Measurements from ENCODE around the gene DMKN. TPM values are rescaled to one million over a fixed set of nuclear protein-coding genes. Genes with fewer than 3 reads are reported as not detected.

DMKN gene
- total and polyA plus RNA-seq, 4 donors: 79.0 to 278 (median 106) TPM

- DNase-seq (peak; percentile 82 to 87 (median 82)), ATAC-seq (ENCODE audit: insufficient read depth, low FRiP score) (peak; percentile 77)
- Histone ChIP-seq H3K9me3 (ENCODE audit: control insufficient read depth in 4 of 4, insufficient read depth in 3 of 4, low read length in 3 of 4) (no peaks in the 10 kb centered on the region), H3K27me3 (ENCODE audit: control insufficient read depth in 3 of 3, insufficient read depth in 3 of 3, low read length in 2 of 3) (peaks cover 0 to 12% (median 7%) of the 10 kb centered on the region in 3 donors), H3K4me3 (peak overlapping the region; percentile 32), H3K9ac (ENCODE audit: insufficient read depth in 1 of 2, low read length in 2 of 2) (peak overlapping the region; percentile 84 to 93), H3K4me1 (ENCODE audit: control insufficient read depth in 5 of 5, insufficient read depth in 5 of 5, low read length in 5 of 5) (peaks cover 0 to 13% (median 0%) of the 10 kb centered on the region in 5 donors), H3K27ac (ENCODE audit: low read depth in 1 of 2, low read length in 1 of 2) (peak overlapping the region in 1 of 2 donors; percentile 87), H3K36me3 (ENCODE audit: control insufficient read depth in 4 of 4, insufficient read depth in 4 of 4, low read length in 4 of 4) (no peaks in the 10 kb centered on the region)
- WGBS, 2 donors: 0 to 1% methylated on average over 39 of the region's 39 CpGs
- TF ChIP-seq CTCF (IDR thresholded peaks at IDR 0.05; ENCODE audit: control extremely low read depth, extremely low read depth): peak; percentile 63
Observed at GRCh38 chr19:35509861-35510625, 3.4 kb downstream of the DMKN start.

DNA sequence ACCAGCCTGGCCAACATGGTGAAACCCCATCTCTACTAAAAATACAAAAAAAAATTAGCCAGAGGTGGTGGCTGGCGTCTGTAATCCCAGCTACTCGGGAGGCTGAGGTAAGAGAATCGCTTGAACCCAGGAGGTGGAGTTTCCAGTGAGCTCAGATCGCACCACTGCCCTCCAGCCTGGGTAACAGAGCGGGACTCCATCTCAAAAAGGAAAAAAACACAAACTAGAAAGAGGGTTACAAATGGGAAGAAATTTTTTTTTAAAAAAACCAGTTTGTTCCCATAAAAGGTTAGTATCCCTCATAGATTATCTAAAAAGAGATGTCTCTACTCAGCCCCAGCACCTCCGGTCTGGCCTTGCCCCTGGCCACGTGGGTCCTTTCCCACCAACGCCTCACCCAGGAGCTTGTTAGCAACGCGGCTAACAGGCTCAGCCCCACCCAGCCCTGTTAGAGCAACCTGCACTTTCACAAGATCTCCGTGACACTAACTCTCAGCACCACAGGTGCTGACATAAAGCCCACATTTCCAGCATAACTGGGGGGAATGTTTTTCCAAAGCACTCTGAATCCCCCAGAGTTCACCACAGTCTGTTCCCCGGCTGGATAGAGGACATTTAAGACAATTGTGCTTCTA, 4.3 kb downstream of the DMKN start:
- H3K27ac ChIP-seq (ENCODE audit: low read depth in 1 of 2, low read length in 1 of 2): peak overlapping the region in 1 of 2 donors; percentile 87
- H3K27me3 ChIP-seq (ENCODE audit: control insufficient read depth in 3 of 3, insufficient read depth in 3 of 3, low read length in 2 of 3): peaks cover 0 to 12% (median 7%) of the 10 kb centered on the region in 3 donors
- TF ChIP-seq CTCF (IDR thresholded peaks at IDR 0.05; ENCODE audit: control extremely low read depth, extremely low read depth): no peak
- H3K9me3 ChIP-seq (ENCODE audit: control insufficient read depth in 4 of 4, insufficient read depth in 3 of 4, low read length in 3 of 4): no peaks in the 10 kb centered on the region
- H3K9ac ChIP-seq (ENCODE audit: insufficient read depth in 1 of 2, low read length in 2 of 2): peak overlapping the region; percentile 84 to 93
- ATAC-seq (ENCODE audit: insufficient read depth, low FRiP score) (no peak), DNase-seq (peak; percentile 25 to 47 (median 43))
- H3K4me1 ChIP-seq (ENCODE audit: control insufficient read depth in 5 of 5, insufficient read depth in 5 of 5, low read length in 5 of 5): peaks cover 0 to 13% (median 0%) of the 10 kb centered on the region in 5 donors
- H3K4me3 ChIP-seq: no peak overlapping the region
- H3K36me3 ChIP-seq (ENCODE audit: control insufficient read depth in 4 of 4, insufficient read depth in 4 of 4, low read length in 4 of 4): no peaks in the 10 kb centered on the region
- WGBS, 2 donors: 24 to 29% methylated on average over 12 of the region's 12 CpGs

- 89 to 92% methylated on average over 3 of the region's 3 CpGs for WGBS, 2 donors
- ATAC-seq (ENCODE audit: insufficient read depth, low FRiP score) (no peak), DNase-seq (no peak)
- Histone ChIP-seq H3K4me3 (no peak overlapping the region), H3K36me3 (ENCODE audit: control insufficient read depth in 4 of 4, insufficient read depth in 4 of 4, low read length in 4 of 4) (no peaks in the 10 kb centered on the region), H3K4me1 (ENCODE audit: control insufficient read depth in 5 of 5, insufficient read depth in 5 of 5, low read length in 5 of 5) (peaks cover 0 to 10% (median 0%) of the 10 kb centered on the region in 5 donors), H3K9ac (ENCODE audit: insufficient read depth in 1 of 2, low read length in 2 of 2) (no peak overlapping the region), H3K27ac (ENCODE audit: low read depth in 1 of 2, low read length in 1 of 2) (no peak overlapping the region), H3K27me3 (ENCODE audit: control insufficient read depth in 3 of 3, insufficient read depth in 3 of 3, low read length in 2 of 3) (peaks cover 0 to 12% (median 7%) of the 10 kb centered on the region in 3 donors), H3K9me3 (ENCODE audit: control insufficient read depth in 4 of 4, insufficient read depth in 3 of 4, low read length in 3 of 4) (no peaks in the 10 kb centered on the region)
- TF ChIP-seq CTCF (IDR thresholded peaks at IDR 0.05; ENCODE audit: control extremely low read depth, extremely low read depth): no peak
Observed at GRCh38 chr19:35508129-35508528, 5.3 kb downstream of the DMKN start.

Measured in lung (tissue), 12 donors.